ENCODE data around the gene SFT2D2.

SFT2D2 gene

DNA sequence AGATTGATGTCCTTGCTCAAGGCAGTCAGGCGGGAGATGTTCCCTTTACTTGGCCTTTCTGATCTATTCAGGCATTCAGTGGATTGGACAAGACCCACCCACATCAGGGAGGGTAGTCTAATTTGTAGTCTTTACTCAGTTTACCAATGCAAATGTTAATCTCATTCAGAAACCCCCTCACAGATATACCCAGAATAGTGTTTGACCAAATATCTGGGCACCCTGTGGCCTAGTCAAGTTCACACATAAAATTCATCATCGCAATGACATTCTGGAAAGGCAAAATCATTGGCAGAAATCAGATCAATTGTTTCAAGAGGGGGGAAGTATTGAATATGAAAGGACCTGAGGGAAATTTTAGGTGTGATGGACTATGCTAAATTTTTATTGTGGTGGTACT lies 12.5 kb upstream of the SFT2D2 start:
- Histone ChIP-seq H3K4me2 (ENCODE audit: low read length) (no peak overlapping the region), H3K4me3 (ENCODE audit: low read depth, low read length) (no peak overlapping the region), H3K36me3 (ENCODE audit: control insufficient read depth, insufficient read depth, low read length) (no peaks in the 10 kb centered on the region), H3K27ac (no peak overlapping the region), H3K9me3 (ENCODE audit: control insufficient read depth, low read length) (no peaks in the 10 kb centered on the region), H2AFZ (no peak overlapping the region), H3K79me2 (no peaks in the 10 kb centered on the region), H3K9ac (no peak overlapping the region), H3K4me1 (no peaks in the 10 kb centered on the region), H3K27me3 (ENCODE audit: control insufficient read depth, insufficient read depth, low read length) (no peaks in the 10 kb centered on the region)
- TF ChIP-seq, protein P1, sequence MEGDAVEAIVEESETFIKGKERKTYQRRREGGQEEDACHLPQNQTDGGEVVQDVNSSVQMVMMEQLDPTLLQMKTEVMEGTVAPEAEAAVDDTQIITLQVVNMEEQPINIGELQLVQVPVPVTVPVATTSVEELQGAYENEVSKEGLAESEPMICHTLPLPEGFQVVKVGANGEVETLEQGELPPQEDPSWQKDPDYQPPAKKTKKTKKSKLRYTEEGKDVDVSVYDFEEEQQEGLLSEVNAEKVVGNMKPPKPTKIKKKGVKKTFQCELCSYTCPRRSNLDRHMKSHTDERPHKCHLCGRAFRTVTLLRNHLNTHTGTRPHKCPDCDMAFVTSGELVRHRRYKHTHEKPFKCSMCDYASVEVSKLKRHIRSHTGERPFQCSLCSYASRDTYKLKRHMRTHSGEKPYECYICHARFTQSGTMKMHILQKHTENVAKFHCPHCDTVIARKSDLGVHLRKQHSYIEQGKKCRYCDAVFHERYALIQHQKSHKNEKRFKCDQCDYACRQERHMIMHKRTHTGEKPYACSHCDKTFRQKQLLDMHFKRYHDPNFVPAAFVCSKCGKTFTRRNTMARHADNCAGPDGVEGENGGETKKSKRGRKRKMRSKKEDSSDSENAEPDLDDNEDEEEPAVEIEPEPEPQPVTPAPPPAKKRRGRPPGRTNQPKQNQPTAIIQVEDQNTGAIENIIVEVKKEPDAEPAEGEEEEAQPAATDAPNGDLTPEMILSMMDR (IDR thresholded peaks at IDR 0.05), result no peak

DNA sequence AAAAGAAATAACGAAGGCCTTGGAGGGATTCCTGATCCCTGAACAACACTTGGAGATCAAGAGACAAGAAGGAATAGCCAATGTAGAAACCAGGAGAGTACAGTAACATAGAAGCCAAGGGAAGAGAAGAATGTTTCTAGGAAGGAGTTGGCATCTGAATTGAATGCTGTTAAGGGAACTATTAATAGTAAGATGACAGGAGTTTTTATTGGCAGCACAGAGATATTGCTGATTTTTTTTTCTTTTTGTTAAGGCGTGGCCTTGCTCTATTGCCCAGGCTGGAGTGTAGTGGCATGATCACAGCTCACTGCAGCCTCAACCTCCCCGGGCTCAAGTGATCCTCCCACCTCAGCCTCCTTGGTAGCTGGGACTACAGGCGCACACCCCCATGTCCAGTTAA lies 9.6 kb upstream of the SFT2D2 start:
- Histone ChIP-seq H3K9me3 (ENCODE audit: control insufficient read depth, low read length) (no peaks in the 10 kb centered on the region), H3K4me2 (ENCODE audit: low read length) (no peak overlapping the region), H3K36me3 (ENCODE audit: control insufficient read depth, insufficient read depth, low read length) (no peaks in the 10 kb centered on the region), H3K4me3 (ENCODE audit: low read depth, low read length) (no peak overlapping the region), H3K4me1 (no peaks in the 10 kb centered on the region), H3K9ac (no peak overlapping the region), H2AFZ (no peak overlapping the region), H3K79me2 (no peaks in the 10 kb centered on the region), H3K27ac (no peak overlapping the region), H3K27me3 (ENCODE audit: control insufficient read depth, insufficient read depth, low read length) (no peaks in the 10 kb centered on the region)
- TF ChIP-seq, protein P1 (IDR thresholded peaks at IDR 0.05), result no peak

DNA sequence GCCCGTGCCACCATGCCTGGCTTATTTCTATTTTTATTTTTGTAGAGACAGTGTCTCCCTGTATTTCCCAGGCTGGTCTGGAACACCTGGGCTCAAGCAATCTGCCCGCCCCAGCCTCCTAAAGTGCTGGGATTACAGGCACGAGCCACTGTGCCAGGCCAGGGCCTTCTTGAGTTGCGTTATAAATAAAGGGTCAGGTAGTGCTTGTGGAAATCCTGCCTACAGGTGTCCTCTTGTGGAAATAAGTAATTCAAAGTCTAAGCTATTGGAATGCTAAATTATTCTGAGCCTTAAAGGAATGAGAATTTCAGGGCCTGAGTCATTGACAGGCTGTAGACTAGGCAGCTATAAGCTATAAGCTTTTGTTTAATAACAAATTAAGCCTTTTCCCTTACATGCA lies 8.1 kb upstream of the SFT2D2 start:
- Histone ChIP-seq H3K27ac (no peak overlapping the region), H3K9ac (no peak overlapping the region), H3K4me3 (ENCODE audit: low read depth, low read length) (no peak overlapping the region), H3K79me2 (no peaks in the 10 kb centered on the region), H3K4me1 (no peaks in the 10 kb centered on the region), H3K9me3 (ENCODE audit: control insufficient read depth, low read length) (no peaks in the 10 kb centered on the region), H3K4me2 (ENCODE audit: low read length) (no peak overlapping the region), H3K27me3 (ENCODE audit: control insufficient read depth, insufficient read depth, low read length) (no peaks in the 10 kb centered on the region), H3K36me3 (ENCODE audit: control insufficient read depth, insufficient read depth, low read length) (no peaks in the 10 kb centered on the region), H2AFZ (no peak overlapping the region)
- TF ChIP-seq, protein P1 (IDR thresholded peaks at IDR 0.05), result no peak

DNA sequence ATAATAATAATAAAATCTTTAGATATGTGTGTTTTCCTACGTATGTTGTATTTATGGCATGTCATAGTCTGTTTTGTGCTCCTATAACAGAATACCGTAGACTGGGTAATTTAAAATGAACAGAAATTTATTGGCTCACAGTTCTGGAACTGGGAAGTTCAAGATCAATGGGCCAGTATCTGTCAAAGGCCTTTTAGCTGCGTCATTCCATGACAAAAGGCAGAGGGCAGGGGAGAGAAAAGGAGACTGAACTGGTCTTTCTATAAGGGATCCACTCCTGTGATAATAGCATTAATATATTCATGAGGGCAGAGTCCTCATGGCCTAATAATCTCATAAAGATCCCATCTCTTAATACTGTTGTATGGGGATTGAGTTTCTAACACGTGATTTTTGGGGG lies 7.1 kb upstream of the SFT2D2 start:
- TF ChIP-seq, protein P1 (IDR thresholded peaks at IDR 0.05), result no peak
- no peak overlapping the region for H3K4me2 ChIP-seq (ENCODE audit: low read length)
- no peak overlapping the region for H3K9ac ChIP-seq
- no peaks in the 10 kb centered on the region for H3K27me3 ChIP-seq (ENCODE audit: control insufficient read depth, insufficient read depth, low read length)
- H3K9me3 ChIP-seq (ENCODE audit: control insufficient read depth, low read length), result no peaks in the 10 kb centered on the region
- H3K4me3 ChIP-seq (ENCODE audit: low read depth, low read length), result no peak overlapping the region
- no peaks in the 10 kb centered on the region for H3K79me2 ChIP-seq
- no peaks in the 10 kb centered on the region for H3K4me1 ChIP-seq
- no peak overlapping the region for H3K27ac ChIP-seq
- no peaks in the 10 kb centered on the region for H3K36me3 ChIP-seq (ENCODE audit: control insufficient read depth, insufficient read depth, low read length)
- no peak overlapping the region for H2AFZ ChIP-seq

DNA sequence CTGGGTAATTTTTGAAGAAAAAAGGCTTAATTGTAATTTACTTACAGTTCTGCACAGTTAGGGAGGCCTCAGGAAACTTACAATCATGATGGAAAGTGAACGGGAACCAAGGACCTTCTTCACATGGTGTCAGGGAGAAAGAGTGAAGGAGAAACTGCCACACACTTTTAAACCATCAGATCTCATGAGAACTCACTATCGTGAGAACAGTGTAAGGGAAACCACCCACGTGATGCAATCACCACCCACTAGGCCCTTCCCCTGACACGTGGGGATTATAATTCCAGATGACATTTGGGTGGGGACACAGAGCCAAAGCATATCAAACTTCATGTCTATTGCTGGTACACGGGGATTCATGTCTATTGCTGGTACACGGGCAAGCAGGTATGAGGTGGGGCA lies 5.3 kb upstream of the SFT2D2 start:
- Histone ChIP-seq H3K36me3 (ENCODE audit: control insufficient read depth, insufficient read depth, low read length) (no peaks in the 10 kb centered on the region), H3K9ac (no peak overlapping the region), H3K4me3 (ENCODE audit: low read depth, low read length) (no peak overlapping the region), H2AFZ (no peak overlapping the region), H3K4me1 (no peaks in the 10 kb centered on the region), H3K79me2 (no peaks in the 10 kb centered on the region), H3K27me3 (ENCODE audit: control insufficient read depth, insufficient read depth, low read length) (no peaks in the 10 kb centered on the region), H3K27ac (no peak overlapping the region), H3K4me2 (ENCODE audit: low read length) (no peak overlapping the region), H3K9me3 (ENCODE audit: control insufficient read depth, low read length) (no peaks in the 10 kb centered on the region)
- TF ChIP-seq, protein P1 (IDR thresholded peaks at IDR 0.05), result no peak

All from parathyroid adenoma (tissue), 2 donors.